IPS DF 4.7 (cell line): Measurements from ENCODE around the gene ADGRG2.

Experiments
- DNase-seq: peaks from one replicate; pipeline ENCODE4 v3.0.0-alpha.2; 2013; ENCODE audit warnings: low spot score; ENCODE audit errors: extremely low read depth

ADGRG2 gene

DNA sequence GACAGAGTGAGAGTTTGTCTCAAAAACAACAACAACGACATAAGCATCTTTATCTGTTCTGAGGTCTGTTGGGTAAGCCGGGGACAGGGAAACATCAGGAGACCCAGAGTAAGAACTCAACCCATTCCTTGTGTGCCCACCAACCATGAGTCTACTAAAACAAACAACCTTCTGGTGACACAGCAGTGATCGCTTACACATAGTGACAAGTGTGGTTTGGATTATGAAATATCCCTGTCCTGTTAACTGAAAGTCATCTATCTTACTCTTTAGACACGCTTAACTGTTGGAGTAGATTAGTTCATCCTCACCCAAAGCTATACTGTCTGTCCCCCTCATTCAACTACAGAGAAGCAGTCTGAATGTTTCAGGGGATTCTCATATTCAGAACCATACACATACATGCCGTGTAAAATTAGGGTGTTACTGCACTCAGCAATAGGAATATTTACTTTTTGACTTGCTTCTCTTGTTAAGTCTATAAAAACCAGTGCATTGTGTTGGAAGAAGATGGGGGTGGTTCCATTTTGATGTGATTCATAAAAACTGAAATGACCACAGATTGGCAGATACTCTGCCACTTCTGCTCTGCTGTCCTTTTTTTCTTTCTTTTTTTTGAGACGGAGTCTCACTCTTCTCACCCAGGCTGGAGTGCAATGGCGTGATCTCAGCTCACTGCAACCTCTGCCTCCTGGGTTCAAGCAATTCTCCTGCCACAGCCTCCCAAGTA lies 165.8 kb downstream of the ADGRG2 start:
- DNase-seq: no peak

GRCh38 chrX:18955676-18956075 lies 166.6 kb downstream of the ADGRG2 start:
- DNase-seq: no peak

- DNase-seq: no peak
These were observed 171.2 kb downstream of the ADGRG2 start for GRCh38 chrX:18951032-18951431.

DNA sequence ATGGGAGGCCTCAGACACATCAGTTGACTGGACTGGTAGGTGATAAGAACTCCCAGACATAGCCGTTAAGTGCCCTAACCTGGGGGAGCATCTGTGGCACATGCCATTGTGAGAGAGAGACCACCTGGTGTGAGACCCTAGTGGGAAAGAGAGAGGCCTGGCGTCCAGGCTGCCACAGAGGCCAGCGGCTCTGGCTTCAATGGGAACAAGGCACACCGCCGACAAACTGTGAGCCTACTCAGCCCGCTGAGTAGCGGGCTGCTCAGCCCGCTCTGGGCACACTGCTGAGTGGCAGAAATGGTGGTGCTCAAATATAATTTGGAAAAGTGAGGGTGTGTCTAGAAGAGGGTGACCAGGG lies 172.3 kb downstream of the ADGRG2 start:
- no peak for DNase-seq

- DNase-seq: no peak
These were observed 172.9 kb downstream of the ADGRG2 start for GRCh38 chrX:18949291-18949943.

GRCh38 chrX:18946611-18947010 lies 175.7 kb downstream of the ADGRG2 start:
- DNase-seq: no peak

GRCh38 chrX:18946157-18946556 lies 176.1 kb downstream of the ADGRG2 start:
- no peak for DNase-seq

DNA sequence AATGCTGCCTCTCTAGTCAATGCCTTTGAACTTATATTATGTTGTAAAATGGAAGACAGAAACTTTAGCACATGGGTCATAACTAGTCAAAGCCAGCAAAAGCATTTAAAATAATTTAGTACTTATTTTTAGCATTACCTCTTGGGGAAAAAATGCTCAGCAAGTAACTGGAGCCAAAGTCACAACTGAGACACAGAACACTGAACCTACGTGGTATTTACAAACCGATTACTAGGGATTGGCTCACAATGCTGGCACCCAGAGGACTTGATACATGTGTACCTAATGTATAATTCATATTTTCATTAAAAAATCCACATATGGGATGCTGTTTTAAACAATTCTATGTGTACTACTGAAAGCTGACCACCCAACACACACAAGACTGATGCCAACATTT lies 176.8 kb downstream of the ADGRG2 start:
- no peak for DNase-seq

DNA sequence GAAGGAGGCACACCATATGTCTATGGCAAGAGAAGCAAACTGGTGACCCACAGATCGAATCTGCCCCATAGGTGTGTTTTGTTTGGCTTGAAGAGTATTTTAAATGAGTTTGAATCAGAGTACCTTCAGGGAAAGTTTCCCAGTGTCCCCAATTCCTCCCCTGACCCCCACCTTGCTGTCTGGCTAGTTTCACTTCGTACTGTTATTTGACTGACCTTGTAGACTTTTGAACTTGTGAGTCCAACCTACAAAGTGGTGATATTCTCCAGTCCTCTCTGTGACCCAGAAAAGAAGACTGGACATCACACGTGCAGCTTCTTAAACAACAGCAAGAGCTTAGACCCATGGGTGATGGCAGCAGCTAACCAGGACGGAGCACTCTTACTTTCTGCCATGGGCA lies 177.8 kb downstream of the ADGRG2 start:
- no peak for DNase-seq

- DNase-seq: no peak
These were observed 180.4 kb downstream of the ADGRG2 start for GRCh38 chrX:18941896-18942295.
